NT2/D1 (cell line): ENCODE results near the gene SUN2.

Experiments
- DNase-seq: peaks from one replicate; pipeline ENCODE4 v3.0.0-alpha.2; 2011; ENCODE audit warnings: low read depth, low spot score
- H3K27me3 ChIP-seq: 2 replicates; pipeline ENCODE4 v1.6.0; 2011; ENCODE audit warnings: mild to moderate bottlenecking; ENCODE audit not compliant: insufficient read length, insufficient read depth
- H3K36me3 ChIP-seq: 2 replicates; pipeline ENCODE4 v1.6.1; 2011; ENCODE audit warnings: mild to moderate bottlenecking, low read length, mixed read lengths; ENCODE audit not compliant: insufficient read depth, insufficient read length
- H3K4me1 ChIP-seq: 2 replicates; pipeline ENCODE4 v1.5.1; 2011; ENCODE audit not compliant: insufficient read depth, insufficient read length
- H3K4me3 ChIP-seq: 2 replicates; pipeline ENCODE4 v1.5.1; 2011; ENCODE audit warnings: low read depth; ENCODE audit not compliant: insufficient read length
- H3K9ac ChIP-seq: 2 replicates; pipeline ENCODE4 v1.6.0; 2011; ENCODE audit warnings: low read depth; ENCODE audit not compliant: insufficient read length
- H3K9me3 ChIP-seq: 2 replicates; pipeline ENCODE4 v1.5.1; 2011; ENCODE audit warnings: mild to moderate bottlenecking, low read length; ENCODE audit not compliant: insufficient read depth
- SUZ12 ChIP-seq: IDR thresholded peaks from 2 replicates; pipeline ENCODE4 v1.6.1; 2011; ENCODE audit not compliant: insufficient read length, insufficient read depth; ENCODE audit errors: extremely low read depth
- YY1 ChIP-seq: IDR thresholded peaks from 2 replicates; pipeline ENCODE4 v1.6.1; 2011; ENCODE audit not compliant: insufficient read length, insufficient read depth
- ZNF274 ChIP-seq: IDR thresholded peaks from 2 replicates; pipeline ENCODE4 v1.6.1; 2011; ENCODE audit warnings: mild to moderate bottlenecking, low read depth, low read length

SUN2 gene

GRCh38 chr22:38741166-38741565, 14.6 kb downstream of the SUN2 start:
- Histone ChIP-seq H3K4me3 (no peak overlapping the region), H3K9me3 (no peaks in the 10 kb centered on the region), H3K4me1 (no peaks in the 10 kb centered on the region), H3K9ac (no peak overlapping the region), H3K36me3 (peaks cover 70% of the 10 kb centered on the region), H3K27me3 (no peaks in the 10 kb centered on the region)
- DNase-seq, result no peak
- TF ChIP-seq SUZ12 (no peak), YY1 (no peak), ZNF274 (no peak)

GRCh38 chr22:38740754-38741153, 15.0 kb downstream of the SUN2 start:
- Histone ChIP-seq H3K4me1 (peaks cover under 1% of the 10 kb centered on the region), H3K36me3 (peaks cover 73% of the 10 kb centered on the region), H3K27me3 (no peaks in the 10 kb centered on the region), H3K9ac (no peak overlapping the region), H3K4me3 (no peak overlapping the region), H3K9me3 (no peaks in the 10 kb centered on the region)
- TF ChIP-seq YY1 (no peak), ZNF274 (no peak), SUZ12 (no peak)
- DNase-seq, result no peak

GRCh38 chr22:38740116-38740723, 15.6 kb downstream of the SUN2 start:
- no peak for TF ChIP-seq YY1
- no peak for TF ChIP-seq SUZ12
- no peak for TF ChIP-seq ZNF274
- peaks cover 73% of the 10 kb centered on the region for H3K36me3 ChIP-seq
- H3K9me3 ChIP-seq, result no peaks in the 10 kb centered on the region
- no peaks in the 10 kb centered on the region for H3K27me3 ChIP-seq
- no peak overlapping the region for H3K4me3 ChIP-seq
- no peak overlapping the region for H3K9ac ChIP-seq
- no peak for DNase-seq
- H3K4me1 ChIP-seq, result peaks cover 3% of the 10 kb centered on the region

- Histone ChIP-seq H3K4me3 (no peak overlapping the region), H3K36me3 (peaks cover 72% of the 10 kb centered on the region), H3K4me1 (peaks cover 3% of the 10 kb centered on the region), H3K9me3 (no peaks in the 10 kb centered on the region), H3K27me3 (no peaks in the 10 kb centered on the region), H3K9ac (no peak overlapping the region)
- no peak for DNase-seq
- TF ChIP-seq SUZ12 (no peak), ZNF274 (no peak), YY1 (no peak)
Measured at GRCh38 chr22:38739300-38740055, 16.3 kb downstream of the SUN2 start.

GRCh38 chr22:38738475-38739070, 17.2 kb downstream of the SUN2 start:
- H3K36me3 ChIP-seq, result peaks cover 81% of the 10 kb centered on the region
- H3K9me3 ChIP-seq, result no peaks in the 10 kb centered on the region
- no peak overlapping the region for H3K4me3 ChIP-seq
- DNase-seq, result no peak
- peaks cover 3% of the 10 kb centered on the region for H3K4me1 ChIP-seq
- H3K9ac ChIP-seq, result no peak overlapping the region
- no peaks in the 10 kb centered on the region for H3K27me3 ChIP-seq
- TF ChIP-seq ZNF274, result no peak
- TF ChIP-seq SUZ12, result no peak
- TF ChIP-seq YY1, result no peak

GRCh38 chr22:38737302-38738060, 18.3 kb downstream of the SUN2 start:
- peaks cover 81% of the 10 kb centered on the region for H3K36me3 ChIP-seq
- no peak overlapping the region for H3K9ac ChIP-seq
- H3K4me1 ChIP-seq, result peaks cover 3% of the 10 kb centered on the region

GRCh38 chr22:38736257-38736570, 19.6 kb downstream of the SUN2 start:
- no peak for TF ChIP-seq ZNF274
- DNase-seq, result no peak
- H3K9ac ChIP-seq, result no peak overlapping the region
- no peaks in the 10 kb centered on the region for H3K27me3 ChIP-seq
- H3K9me3 ChIP-seq, result no peaks in the 10 kb centered on the region
- no peak overlapping the region for H3K4me3 ChIP-seq
- H3K36me3 ChIP-seq, result peaks cover 82% of the 10 kb centered on the region
- H3K4me1 ChIP-seq, result peaks cover 3% of the 10 kb centered on the region

More at GRCh38 chr22:38737302-38738060, 18.3 kb downstream of the SUN2 start:
- Histone ChIP-seq H3K27me3 (no peaks in the 10 kb centered on the region), H3K4me3 (no peak overlapping the region), H3K9me3 (no peaks in the 10 kb centered on the region)
- no peak for DNase-seq
- TF ChIP-seq YY1, result no peak
- TF ChIP-seq ZNF274, result no peak
- no peak for TF ChIP-seq SUZ12
